CD4-positive, alpha-beta T cell treated with Interleukin-12 subunit alpha and Interleukin-12 subunit beta, for 1 hour (primary cell): Measurements from ENCODE around the gene SEC24D.

Source experiments
- DNase-seq: peaks from one replicate; pipeline ENCODE4 v3.0.0-alpha.2; 2020

SEC24D gene

GRCh38 chr4:118843237-118843636 lies 7.3 kb upstream of the SEC24D start:
- DNase-seq = no peak

GRCh38 chr4:118842055-118842454 lies 6.1 kb upstream of the SEC24D start:
- no peak for DNase-seq

- no peak for DNase-seq
Measured at GRCh38 chr4:118839221-118839927, 3.4 kb upstream of the SEC24D start.

- no peak for DNase-seq
Measured at GRCh38 chr4:118837121-118837507, 1.2 kb upstream of the SEC24D start.

- DNase-seq = peak; percentile 74
Measured at GRCh38 chr4:118836301-118837120, 585 bp upstream of the SEC24D start.

- DNase-seq = peak; percentile 47
Measured at GRCh38 chr4:118834960-118835569, 861 bp downstream of the SEC24D start.

GRCh38 chr4:118834070-118834469 lies 1.9 kb downstream of the SEC24D start:
- DNase-seq = no peak

- DNase-seq = no peak
Measured at GRCh38 chr4:118833192-118833820, 2.6 kb downstream of the SEC24D start.

GRCh38 chr4:118829107-118829506 lies 6.8 kb downstream of the SEC24D start:
- no peak for DNase-seq

GRCh38 chr4:118826723-118827444 lies 9.0 kb downstream of the SEC24D start:
- no peak for DNase-seq

GRCh38 chr4:118825799-118826198 lies 10.1 kb downstream of the SEC24D start:
- no peak for DNase-seq

- DNase-seq = no peak
Measured at GRCh38 chr4:118824141-118824540, 11.8 kb downstream of the SEC24D start.

- DNase-seq = no peak
Measured at GRCh38 chr4:118823471-118823870, 12.5 kb downstream of the SEC24D start.

GRCh38 chr4:118821590-118822293 lies 14.2 kb downstream of the SEC24D start:
- DNase-seq = no peak

GRCh38 chr4:118817178-118817930 lies 18.6 kb downstream of the SEC24D start:
- DNase-seq = no peak

GRCh38 chr4:118816538-118817177 lies 19.3 kb downstream of the SEC24D start:
- DNase-seq = no peak

GRCh38 chr4:118814891-118815290 lies 21.0 kb downstream of the SEC24D start:
- no peak for DNase-seq

- DNase-seq = no peak
Measured at GRCh38 chr4:118814058-118814457, 21.9 kb downstream of the SEC24D start.

- no peak for DNase-seq
Measured at GRCh38 chr4:118813561-118813960, 22.4 kb downstream of the SEC24D start.

GRCh38 chr4:118811832-118812231 lies 24.1 kb downstream of the SEC24D start:
- DNase-seq = no peak
